ENCODE data around the gene TXN2.

DNA sequence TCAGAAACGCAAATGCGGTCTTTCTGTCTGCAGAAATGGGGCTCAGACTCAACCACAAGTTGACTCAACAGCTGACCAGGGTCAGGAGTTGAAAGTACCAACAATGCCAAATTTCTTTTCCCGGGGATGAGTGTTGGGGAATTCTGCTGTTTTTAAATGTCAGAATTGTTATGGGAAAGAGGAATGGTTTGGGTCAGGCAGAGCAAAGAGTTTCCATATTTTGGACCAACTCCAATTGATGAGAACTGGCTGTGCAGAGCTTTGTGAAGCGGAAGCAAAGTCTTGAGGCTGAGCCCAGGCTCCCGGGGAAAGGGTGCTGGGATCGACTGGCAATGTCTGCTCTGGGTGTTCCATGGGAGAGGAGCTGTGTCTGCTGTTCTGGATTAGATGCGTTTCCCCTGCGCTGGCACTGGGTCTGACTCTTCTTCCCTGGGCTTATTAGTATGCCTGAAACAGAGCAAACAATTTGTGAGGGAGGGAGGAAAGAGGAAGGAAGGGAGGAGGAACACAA is 36.2 kb downstream of the TXN2 start:
- TF ChIP-seq, protein P1, sequence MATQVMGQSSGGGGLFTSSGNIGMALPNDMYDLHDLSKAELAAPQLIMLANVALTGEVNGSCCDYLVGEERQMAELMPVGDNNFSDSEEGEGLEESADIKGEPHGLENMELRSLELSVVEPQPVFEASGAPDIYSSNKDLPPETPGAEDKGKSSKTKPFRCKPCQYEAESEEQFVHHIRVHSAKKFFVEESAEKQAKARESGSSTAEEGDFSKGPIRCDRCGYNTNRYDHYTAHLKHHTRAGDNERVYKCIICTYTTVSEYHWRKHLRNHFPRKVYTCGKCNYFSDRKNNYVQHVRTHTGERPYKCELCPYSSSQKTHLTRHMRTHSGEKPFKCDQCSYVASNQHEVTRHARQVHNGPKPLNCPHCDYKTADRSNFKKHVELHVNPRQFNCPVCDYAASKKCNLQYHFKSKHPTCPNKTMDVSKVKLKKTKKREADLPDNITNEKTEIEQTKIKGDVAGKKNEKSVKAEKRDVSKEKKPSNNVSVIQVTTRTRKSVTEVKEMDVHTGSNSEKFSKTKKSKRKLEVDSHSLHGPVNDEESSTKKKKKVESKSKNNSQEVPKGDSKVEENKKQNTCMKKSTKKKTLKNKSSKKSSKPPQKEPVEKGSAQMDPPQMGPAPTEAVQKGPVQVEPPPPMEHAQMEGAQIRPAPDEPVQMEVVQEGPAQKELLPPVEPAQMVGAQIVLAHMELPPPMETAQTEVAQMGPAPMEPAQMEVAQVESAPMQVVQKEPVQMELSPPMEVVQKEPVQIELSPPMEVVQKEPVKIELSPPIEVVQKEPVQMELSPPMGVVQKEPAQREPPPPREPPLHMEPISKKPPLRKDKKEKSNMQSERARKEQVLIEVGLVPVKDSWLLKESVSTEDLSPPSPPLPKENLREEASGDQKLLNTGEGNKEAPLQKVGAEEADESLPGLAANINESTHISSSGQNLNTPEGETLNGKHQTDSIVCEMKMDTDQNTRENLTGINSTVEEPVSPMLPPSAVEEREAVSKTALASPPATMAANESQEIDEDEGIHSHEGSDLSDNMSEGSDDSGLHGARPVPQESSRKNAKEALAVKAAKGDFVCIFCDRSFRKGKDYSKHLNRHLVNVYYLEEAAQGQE (IDR thresholded peaks at IDR 0.05; ENCODE audit: insufficient read depth in 1 of 2, low read depth in 2 of 2, low read length in 2 of 2), result no peak
- no peak for TF ChIP-seq SIN3A (IDR thresholded peaks at IDR 0.05; ENCODE audit: borderline replicate concordance, insufficient read depth, low read length)
- no peak for TF ChIP-seq POLR2AphosphoS5 (IDR thresholded peaks at IDR 0.05; ENCODE audit: low read depth, low read length)
